Measurements from ENCODE around the gene PDPK1. TPM values are rescaled to one million over a fixed set of nuclear protein-coding genes. Genes with fewer than 3 reads are reported as not detected.

The PDPK1 gene
- total RNA-seq, 1 donor = 37.1 TPM

GRCh38 chr16:2495041-2495440, 42.8 kb upstream of the PDPK1 start:
- DNase-seq (ENCODE audit: low read depth) = no peak
- no peak overlapping the region for H3K4me3 ChIP-seq (ENCODE audit: low read depth, low read length)
- TF ChIP-seq CTCF (IDR thresholded peaks at IDR 0.05; ENCODE audit: insufficient read depth, low read depth, low read length) = no peak

GRCh38 chr16:2496223-2497115, 41.4 kb upstream of the PDPK1 start:
- DNase-seq (ENCODE audit: low read depth) = no peak
- no peak overlapping the region for H3K4me3 ChIP-seq (ENCODE audit: low read depth, low read length)
- TF ChIP-seq CTCF (IDR thresholded peaks at IDR 0.05; ENCODE audit: insufficient read depth, low read depth, low read length) = no peak

- H3K4me3 ChIP-seq (ENCODE audit: low read depth, low read length) = no peak overlapping the region
- TF ChIP-seq CTCF (IDR thresholded peaks at IDR 0.05; ENCODE audit: insufficient read depth, low read depth, low read length) = no peak
- peak; percentile 36 for DNase-seq (ENCODE audit: low read depth)
Observed at GRCh38 chr16:2497116-2497630, 40.6 kb upstream of the PDPK1 start.

- DNase-seq (ENCODE audit: low read depth) = no peak
- H3K4me3 ChIP-seq (ENCODE audit: low read depth, low read length) = no peak overlapping the region
- no peak for TF ChIP-seq CTCF (IDR thresholded peaks at IDR 0.05; ENCODE audit: insufficient read depth, low read depth, low read length)
Observed at GRCh38 chr16:2497695-2498484, 39.9 kb upstream of the PDPK1 start.

DNA sequence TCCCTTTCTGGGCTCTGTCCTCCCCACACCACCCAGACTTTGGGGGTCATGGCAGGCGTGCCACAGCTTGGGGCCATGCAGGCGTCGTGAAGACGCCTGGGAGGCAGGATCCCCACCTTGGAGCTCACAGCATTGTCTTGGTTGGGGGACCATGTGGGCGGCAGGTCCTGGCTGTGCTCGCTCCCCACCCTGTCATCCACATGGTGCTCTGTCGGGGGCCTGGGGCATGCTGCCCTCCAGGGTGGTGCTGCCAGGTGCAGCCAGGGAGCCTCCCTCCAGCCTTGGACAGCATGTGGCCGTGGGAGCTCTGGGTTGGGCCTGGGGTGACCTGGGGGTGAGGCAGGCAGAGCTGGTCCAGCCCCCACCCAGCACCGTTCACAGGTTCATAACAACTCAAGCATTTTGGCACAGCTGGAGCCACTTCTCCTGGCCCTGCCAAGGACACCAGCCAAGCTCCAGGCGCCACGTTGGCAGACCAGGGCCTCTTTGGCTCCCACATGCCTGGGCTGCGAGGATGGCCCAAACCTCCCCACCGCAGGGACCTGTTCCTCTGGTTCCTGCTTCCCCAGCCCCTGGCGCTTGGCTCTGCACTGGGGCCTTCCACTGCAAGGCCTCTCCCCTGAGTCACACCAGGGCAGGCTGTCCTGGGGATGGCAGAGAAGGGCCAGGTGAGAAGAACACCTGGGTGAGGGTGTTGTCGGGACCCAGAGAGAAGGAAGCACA, 39.1 kb upstream of the PDPK1 start:
- no peak for TF ChIP-seq CTCF (IDR thresholded peaks at IDR 0.05; ENCODE audit: insufficient read depth, low read depth, low read length)
- H3K4me3 ChIP-seq (ENCODE audit: low read depth, low read length) = no peak overlapping the region
- DNase-seq (ENCODE audit: low read depth) = no peak

- no peak for TF ChIP-seq CTCF (IDR thresholded peaks at IDR 0.05; ENCODE audit: insufficient read depth, low read depth, low read length)
- no peak for DNase-seq (ENCODE audit: low read depth)
- H3K4me3 ChIP-seq (ENCODE audit: low read depth, low read length) = no peak overlapping the region
Observed at GRCh38 chr16:2499454-2499853, 38.4 kb upstream of the PDPK1 start.

All from fibroblast of villous mesenchyme (primary cell).